GM19328 (cell line): ENCODE results near the gene CRAMP1.
"Not testable (repeated sequence)": the region's sequence is repeated elsewhere in the genome, so short reads cannot be mapped to it uniquely, and the experiment has no call there.

ENCODE experiments used
- ATAC-seq: cut with Tn5 transposase; IDR thresholded peaks from one replicate; pipeline ENCODE4 v1.9.1; 2021; ENCODE audit warnings: mild to moderate bottlenecking, moderate library complexity; ENCODE audit not compliant: unreplicated experiment

CRAMP1 gene

GRCh38 chr16:1612320-1613111, at the start of gene CRAMP1:
CRAMP1 (plus strand) TSS chr16:1612360; CDS start chr16:1614640, 2,280 bp downstream.
- no peak for ATAC-seq

GRCh38 chr16:1563786-1564185, 48.4 kb upstream of the CRAMP1 start:
- no peak for ATAC-seq

- ATAC-seq = no peak
Observed at GRCh38 chr16:1564325-1564724, 47.8 kb upstream of the CRAMP1 start.

- no peak for ATAC-seq
Observed at GRCh38 chr16:1565083-1565805, 46.9 kb upstream of the CRAMP1 start.

- no peak for ATAC-seq
Observed at GRCh38 chr16:1567988-1568387, 44.2 kb upstream of the CRAMP1 start.

GRCh38 chr16:1571012-1571671, 41.0 kb upstream of the CRAMP1 start:
- ATAC-seq = no peak

GRCh38 chr16:1572673-1573072, 39.5 kb upstream of the CRAMP1 start:
- no peak for ATAC-seq

- ATAC-seq = no peak
Observed at GRCh38 chr16:1573301-1573700, 38.9 kb upstream of the CRAMP1 start.

- no peak for ATAC-seq
Observed at GRCh38 chr16:1575578-1575977, 36.6 kb upstream of the CRAMP1 start.

- no peak for ATAC-seq
Observed at GRCh38 chr16:1579214-1579613, 32.9 kb upstream of the CRAMP1 start.

GRCh38 chr16:1580256-1580655, 31.9 kb upstream of the CRAMP1 start:
- no peak for ATAC-seq

- ATAC-seq = no peak
Observed at GRCh38 chr16:1580956-1581355, 31.2 kb upstream of the CRAMP1 start.

GRCh38 chr16:1581804-1582203, 30.4 kb upstream of the CRAMP1 start:
- no peak for ATAC-seq

GRCh38 chr16:1583180-1583579, 29.0 kb upstream of the CRAMP1 start:
- ATAC-seq = no peak

- no peak for ATAC-seq
Observed at GRCh38 chr16:1584926-1585484, 27.2 kb upstream of the CRAMP1 start.

GRCh38 chr16:1590366-1590765, 21.8 kb upstream of the CRAMP1 start:
- ATAC-seq = no peak

- no peak for ATAC-seq
Observed at GRCh38 chr16:1590930-1591705, 21.0 kb upstream of the CRAMP1 start.

GRCh38 chr16:1592446-1592845, 19.7 kb upstream of the CRAMP1 start:
- ATAC-seq = no peak

GRCh38 chr16:1595511-1595910, 16.6 kb upstream of the CRAMP1 start:
- ATAC-seq = not testable (repeated sequence)

GRCh38 chr16:1596516-1596915, 15.6 kb upstream of the CRAMP1 start:
- no peak for ATAC-seq

- ATAC-seq = no peak
Observed at GRCh38 chr16:1597154-1597553, 15.0 kb upstream of the CRAMP1 start.
